ENCODE data around the gene STAP2.
A peak's percentile ranks its signal among the peaks of the same experiment; 100 is the strongest.
"Not testable (repeated sequence)": the region's sequence is repeated elsewhere in the genome, so short reads cannot be mapped to it uniquely, and the experiment has no call there.

STAP2 gene

DNA sequence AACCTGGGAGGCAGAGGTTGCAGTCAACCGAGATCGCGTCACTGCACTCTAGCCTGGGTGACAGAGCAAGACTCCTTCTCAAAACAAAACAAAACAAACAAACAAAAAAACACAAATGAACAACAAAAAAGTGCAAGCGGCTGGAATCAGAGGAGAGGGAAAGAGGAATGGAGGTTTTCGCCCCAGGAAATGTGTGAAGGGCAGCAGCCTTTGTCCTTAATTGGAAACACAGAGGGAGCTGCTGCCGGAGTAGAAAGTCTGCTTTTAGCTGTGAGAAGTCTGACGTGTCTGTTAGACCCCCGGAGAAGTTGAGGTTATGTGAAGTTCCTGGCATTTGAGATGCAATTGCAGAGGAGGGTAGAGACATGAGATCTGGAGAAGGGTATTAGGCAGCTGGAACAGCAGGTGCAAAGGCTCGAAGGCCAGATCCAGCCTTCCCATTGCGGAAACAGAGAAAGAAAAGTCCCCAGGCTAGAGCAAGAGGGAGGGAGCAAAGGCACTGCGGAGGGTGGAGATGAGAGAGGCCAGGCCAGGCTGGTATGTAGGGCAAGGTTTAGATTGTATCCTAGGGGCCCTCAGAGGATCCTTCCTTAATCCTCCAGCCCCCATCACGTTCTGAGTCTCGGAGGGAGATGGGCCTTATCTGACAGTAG, 36.9 kb downstream of the STAP2 start:
- DNase-seq (ENCODE audit: low read depth in 2 of 2) = no peak

- DNase-seq (ENCODE audit: low read depth in 2 of 2) = no peak
These were observed 38.0 kb downstream of the STAP2 start for GRCh38 chr19:4300589-4300988.

DNA sequence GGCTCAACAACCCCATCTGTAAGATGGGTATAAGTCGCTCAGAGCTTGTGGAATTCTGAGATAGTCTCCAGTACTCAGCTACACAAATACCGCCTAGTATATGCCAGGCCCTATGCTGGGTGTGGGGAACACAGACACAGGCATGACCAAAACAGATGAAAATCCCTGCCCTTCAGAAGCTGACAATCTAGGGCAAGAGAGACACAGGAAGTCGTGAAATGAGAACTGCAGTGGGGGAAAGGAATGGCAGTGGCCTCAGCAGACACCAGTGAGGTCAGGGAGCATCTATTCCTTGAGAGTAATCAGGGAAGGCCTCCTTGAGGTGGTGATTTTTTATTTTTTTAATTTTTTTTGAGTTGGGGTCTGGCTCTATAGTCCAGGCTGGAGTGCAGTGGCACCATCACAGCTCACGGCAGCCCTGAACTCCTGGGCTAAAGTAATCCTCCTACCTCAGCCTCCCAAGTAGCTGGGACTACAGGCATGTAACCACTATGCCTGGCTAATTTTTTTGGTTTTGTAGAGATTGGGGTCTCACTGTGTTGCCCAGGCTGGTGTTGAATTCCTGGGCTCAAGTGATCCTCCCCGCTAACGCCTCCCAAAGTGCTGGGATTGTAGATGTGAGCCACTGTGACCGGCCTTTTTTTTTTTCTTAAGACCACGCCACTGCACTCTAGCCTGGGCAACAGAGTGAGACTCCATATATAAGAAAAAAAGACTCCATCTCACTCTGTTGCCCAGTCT, 39.6 kb downstream of the STAP2 start:
- no peak for DNase-seq (ENCODE audit: low read depth in 2 of 2)

DNA sequence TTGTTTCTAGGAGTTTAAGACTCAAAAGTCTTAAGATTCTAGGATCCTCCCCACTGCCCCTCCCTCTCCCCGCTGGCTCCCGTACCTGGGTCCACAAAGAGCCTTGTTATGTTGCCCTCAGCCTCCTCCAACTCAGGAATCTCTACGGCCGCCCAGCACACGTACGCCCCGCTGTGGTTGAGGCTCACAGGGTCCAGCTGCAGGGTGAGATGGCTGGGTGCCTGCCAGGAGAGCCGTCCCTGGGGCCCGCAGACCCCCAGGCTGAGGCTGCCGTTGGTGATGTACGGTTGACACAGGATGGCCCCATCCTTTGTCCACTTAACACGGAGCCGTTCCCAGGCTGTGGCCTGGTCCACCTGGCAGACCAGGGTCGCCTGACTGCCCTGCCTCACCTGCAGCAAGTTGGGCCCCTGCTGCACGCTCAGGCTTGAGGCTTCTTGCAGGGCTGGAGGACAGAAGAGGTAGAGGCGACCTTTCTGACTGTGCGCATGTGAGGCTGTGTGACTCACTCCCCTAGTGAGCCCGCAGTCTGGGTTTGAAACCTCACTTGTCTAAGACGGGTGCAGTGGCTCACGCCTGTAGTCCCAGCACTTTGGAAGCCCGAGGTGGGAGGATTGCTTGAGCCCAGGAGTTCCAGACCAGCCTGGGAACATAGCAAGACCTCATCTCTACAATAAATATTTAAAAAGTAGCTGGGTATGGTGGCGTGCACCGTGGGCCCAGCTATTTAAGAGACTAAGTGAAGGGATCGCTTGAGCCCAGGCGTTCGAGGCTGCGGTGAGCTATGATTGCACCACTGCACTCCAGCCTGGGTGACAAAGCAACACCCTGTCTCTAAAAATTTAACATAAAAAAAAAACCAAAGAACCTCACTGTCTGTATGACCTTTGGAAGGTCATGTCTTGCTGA, 40.5 kb downstream of the STAP2 start:
- peak in 1 of 2 donors; percentile 8 for DNase-seq (ENCODE audit: low read depth in 2 of 2)

DNA sequence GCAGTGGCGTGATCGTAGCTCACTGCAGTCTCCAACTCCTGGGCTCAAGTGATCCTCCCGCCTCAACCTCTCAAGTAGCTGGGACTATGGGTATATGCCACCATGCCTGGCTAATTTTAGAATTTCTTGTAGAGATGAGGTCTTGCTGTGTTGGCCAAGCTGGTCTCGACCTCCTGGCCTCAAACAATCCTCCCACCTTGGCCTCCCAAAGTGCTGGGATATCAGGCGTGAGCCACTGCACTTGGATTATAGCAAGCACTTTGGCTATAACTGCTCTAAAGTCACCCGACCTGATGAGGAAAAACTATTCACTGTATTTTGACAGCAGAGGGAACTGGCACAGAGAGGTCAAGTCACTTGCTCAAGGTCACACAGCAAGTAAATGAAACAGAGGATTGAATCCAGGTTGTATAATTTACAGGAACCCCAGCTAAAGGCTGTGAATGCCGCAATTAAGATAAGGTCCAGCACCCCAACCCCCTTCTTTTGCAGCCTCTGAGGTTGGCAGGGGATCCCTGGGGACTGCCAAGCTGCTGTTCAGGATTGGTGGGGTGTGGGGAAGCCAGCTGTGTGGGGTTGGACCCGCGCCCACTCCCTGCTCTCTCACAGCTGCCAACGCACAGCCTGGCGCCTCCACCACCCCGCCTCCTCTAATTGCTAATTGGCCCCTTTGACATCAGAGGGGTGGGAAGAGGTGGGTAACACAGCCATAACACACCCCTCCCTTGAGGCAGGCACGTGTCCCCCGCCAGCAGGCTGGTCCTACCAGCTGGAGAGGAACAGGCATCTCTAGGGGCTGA, 42.5 kb downstream of the STAP2 start:
- no peak for DNase-seq (ENCODE audit: low read depth in 2 of 2)

GRCh38 chr19:4294389-4294788, 44.2 kb downstream of the STAP2 start:
- no peak for DNase-seq (ENCODE audit: low read depth in 2 of 2)

GRCh38 chr19:4292515-4292914, 46.1 kb downstream of the STAP2 start:
- DNase-seq (ENCODE audit: low read depth in 2 of 2) = no peak

- no peak for DNase-seq (ENCODE audit: low read depth in 2 of 2)
These were observed 47.4 kb downstream of the STAP2 start for GRCh38 chr19:4291184-4291732.

DNA sequence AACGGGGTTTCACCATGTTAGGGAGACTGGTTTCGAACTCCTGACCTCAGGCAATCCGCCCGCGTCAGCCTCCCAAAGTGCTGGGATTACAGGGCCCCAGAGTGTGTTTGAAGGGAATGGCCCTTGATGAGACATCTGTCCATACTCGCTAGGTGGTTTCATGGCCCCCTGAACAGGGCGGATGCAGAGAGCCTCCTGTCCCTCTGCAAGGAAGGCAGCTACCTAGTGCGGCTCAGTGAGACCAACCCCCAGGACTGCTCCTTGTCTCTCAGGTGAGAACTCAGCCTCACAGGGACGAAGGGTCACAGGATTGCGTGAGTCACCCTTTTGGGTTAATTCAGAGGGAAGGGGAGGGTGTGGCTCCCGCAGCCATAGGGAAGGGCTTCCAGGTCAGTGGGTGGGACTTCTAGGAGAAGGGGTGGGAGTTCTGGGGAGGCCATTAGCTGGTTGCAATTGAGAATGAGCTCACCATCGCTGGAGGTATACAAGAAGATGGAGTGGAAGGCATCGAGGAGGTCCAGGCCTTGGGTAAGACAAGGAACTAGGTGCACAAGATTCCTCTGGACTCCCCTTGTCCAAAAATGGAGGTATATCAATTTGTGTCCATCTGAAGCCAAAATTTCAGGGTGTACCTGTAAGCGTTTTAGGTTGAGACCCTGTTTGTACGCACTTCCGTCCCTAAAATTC, 50.4 kb downstream of the STAP2 start:
- no peak for DNase-seq (ENCODE audit: low read depth in 2 of 2)

DNA sequence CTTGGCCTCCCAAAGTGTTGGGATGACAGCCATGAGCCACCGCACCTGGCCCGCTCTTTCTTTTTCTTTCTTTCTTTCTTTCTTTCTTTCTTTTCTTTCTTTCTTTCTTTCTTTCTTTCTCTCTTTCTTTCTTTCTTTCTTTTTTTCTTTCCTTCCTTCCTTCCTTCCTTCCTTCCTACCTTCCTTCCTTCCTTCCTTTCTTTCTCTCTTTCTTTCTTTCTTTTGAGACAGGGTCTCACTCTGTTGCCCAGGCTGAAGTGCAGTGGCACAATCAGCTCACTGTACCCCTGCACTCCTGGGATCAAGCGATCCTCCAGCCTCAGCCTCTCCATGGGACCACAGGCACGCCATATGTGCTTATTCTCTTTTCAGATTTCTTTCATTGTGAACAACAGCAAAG, 52.5 kb downstream of the STAP2 start:
- not testable (repeated sequence) for DNase-seq (ENCODE audit: low read depth in 2 of 2)

GRCh38 chr19:4284974-4285373, 53.7 kb downstream of the STAP2 start:
- DNase-seq (ENCODE audit: low read depth in 2 of 2) = no peak

DNA sequence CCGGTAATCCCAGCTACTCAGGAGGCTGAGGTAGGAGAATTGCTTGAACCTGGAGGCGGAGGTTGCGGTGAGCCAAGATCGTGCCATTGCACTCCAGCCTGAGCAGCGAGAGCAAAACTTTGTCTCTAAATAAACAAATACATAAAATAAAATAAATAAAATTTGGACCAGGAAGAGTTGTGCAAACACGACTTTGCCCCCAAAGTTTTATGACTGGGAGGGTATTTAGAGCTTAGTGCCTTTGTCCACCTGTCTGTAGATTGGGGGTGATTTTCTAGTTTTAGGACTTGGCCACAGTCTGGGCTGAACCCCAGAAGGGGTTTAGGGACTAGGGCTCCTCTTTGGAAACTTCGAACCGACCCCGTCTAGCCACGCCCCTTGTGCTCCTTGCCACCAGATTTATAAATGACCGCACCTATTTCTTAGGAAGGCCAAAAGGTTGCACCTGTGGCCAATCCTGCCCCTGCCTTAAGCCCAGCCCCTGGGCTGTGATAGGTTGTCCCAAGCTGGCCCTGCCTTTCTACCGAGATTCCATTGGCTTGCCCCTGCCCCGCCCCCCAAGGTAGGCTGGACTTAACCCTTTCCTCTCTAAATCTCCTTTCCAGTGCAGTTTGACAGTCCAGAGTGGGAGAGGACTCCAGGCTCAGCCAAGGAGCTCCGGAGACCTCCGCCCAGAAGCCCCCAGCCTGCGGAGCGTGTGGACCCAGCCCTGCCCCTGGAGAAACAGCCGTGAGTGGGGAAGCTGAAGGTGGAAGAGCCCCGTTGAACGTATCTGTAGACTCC, 54.3 kb downstream of the STAP2 start:
- DNase-seq (ENCODE audit: low read depth in 2 of 2) = no peak

DNA sequence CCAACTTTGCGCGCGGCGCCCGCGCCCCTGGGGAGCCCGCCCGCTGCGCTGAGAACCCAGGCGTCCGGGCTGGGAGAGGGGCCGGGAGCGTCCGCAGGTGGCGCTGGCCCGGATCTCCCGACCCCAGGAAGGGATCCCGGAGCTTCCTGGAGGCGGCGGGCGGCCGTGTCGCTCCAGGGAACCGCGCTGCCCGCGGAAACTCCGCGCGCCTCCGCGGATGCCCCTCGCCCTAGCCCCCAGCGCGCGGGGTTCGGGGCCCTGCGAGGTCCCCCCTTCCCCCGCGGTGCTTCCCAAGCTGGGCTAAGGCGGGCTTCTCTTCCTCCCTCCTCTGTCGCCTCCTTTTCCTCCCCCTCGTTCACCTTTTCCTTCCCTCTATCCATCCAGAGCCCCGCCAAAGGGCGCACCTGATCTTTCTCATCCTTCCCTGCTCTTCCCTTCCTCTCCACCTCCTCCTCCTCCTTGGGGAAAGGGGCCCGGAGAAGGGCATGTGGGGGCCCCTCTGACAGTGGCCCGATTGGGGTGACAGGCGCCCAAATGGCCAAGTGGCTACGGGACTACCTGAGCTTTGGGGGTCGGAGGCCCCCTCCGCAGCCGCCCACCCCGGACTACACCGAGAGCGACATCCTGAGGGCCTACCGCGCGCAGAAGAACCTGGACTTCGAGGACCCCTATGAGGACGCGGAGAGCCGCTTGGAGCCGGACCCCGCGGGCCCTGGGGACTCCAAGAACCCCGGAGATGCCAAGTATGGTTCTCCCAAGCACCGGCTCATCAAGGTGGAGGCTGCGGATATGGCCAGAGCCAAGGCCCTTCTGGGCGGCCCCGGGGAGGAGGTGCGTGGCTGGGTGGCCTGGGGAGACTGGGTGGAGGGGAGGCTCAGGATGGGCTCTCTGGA, 58.9 kb downstream of the STAP2 start:
- DNase-seq (ENCODE audit: low read depth in 2 of 2) = no peak

- no peak for DNase-seq (ENCODE audit: low read depth in 2 of 2)
These were observed 59.4 kb downstream of the STAP2 start for GRCh38 chr19:4279267-4279529.

- DNase-seq (ENCODE audit: low read depth in 2 of 2) = no peak
These were observed 60.0 kb downstream of the STAP2 start, which contains the start of gene SHD for GRCh38 chr19:4278419-4279266. Gene SHD, plus strand, starts transcription at chr19:4279266. Its CDS starts 798 bp downstream, at chr19:4280064.

GRCh38 chr19:4278010-4278409, 60.6 kb downstream of the STAP2 start:
- no peak for DNase-seq (ENCODE audit: low read depth in 2 of 2)

GRCh38 chr19:4277191-4277696, 61.4 kb downstream of the STAP2 start:
- no peak for DNase-seq (ENCODE audit: low read depth in 2 of 2)

- DNase-seq (ENCODE audit: low read depth in 2 of 2) = not testable (repeated sequence)
These were observed 64.3 kb downstream of the STAP2 start for GRCh38 chr19:4274321-4274686.

Measured in stimulated activated CD8-positive, alpha-beta memory T cell treated with anti-CD3 and anti-CD28 coated beads, Interleukin-7, amount 100 ng/mL, for 4 hours (primary cell).